NCI-H748 (cell line): ENCODE data around the gene MAGI2.
A peak's percentile ranks its signal among the peaks of the same experiment; 100 is the strongest.

Experiments used
- DNase-seq: peaks from one replicate; lab custom pipeline; 2025; ENCODE audit not compliant: unreplicated experiment; lab: John Stamatoyannopoulos, UW

The MAGI2 gene

DNA sequence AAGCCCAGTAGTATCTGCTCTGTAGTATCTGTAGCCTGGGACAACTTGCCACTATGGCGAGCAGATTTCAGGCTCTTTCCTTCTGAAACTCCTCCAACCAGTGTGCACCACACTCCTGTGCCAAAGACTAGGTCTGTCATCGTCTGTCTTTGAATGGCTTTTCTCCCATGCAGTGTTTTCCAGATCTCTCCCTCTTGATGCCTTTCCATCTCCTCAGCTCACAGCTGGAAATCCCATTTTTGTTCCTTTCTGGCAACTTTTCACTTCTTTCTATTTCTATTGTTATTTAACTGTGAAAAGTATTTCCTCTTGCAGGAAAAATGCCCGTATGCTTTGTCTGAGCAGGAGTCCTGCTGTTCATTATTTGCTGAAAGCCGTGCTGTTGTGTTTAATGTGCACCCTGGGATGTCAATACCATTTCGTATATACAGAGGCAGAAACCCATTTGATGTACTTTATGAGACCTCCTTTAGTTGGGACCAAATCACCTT, 1281.2 kb downstream of the MAGI2 start:
- DNase-seq, result peak; percentile 84

- no peak for DNase-seq
These were observed 1282.1 kb downstream of the MAGI2 start for GRCh38 chr7:78171398-78171797.

DNA sequence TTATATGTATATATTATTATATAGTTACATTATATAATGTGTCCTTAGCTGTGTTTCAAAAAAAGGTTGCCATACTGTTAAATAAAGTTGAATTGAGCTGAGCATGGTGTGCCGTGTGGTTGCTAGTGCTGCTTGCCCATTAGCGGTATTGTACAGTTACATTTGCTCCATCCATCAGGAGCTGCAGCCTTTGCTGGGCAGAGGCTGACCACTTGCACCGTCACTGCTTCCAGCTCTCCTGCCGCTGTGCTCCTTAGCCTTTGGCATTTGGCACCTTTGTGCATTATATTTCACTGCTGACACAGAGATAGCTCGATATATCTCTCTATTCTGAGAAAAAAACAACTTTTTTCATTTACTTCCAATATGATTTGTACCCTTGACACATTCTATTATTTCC, 1282.7 kb downstream of the MAGI2 start:
- DNase-seq, result no peak

- no peak for DNase-seq
These were observed 1283.5 kb downstream of the MAGI2 start for GRCh38 chr7:78169992-78170391.

DNA sequence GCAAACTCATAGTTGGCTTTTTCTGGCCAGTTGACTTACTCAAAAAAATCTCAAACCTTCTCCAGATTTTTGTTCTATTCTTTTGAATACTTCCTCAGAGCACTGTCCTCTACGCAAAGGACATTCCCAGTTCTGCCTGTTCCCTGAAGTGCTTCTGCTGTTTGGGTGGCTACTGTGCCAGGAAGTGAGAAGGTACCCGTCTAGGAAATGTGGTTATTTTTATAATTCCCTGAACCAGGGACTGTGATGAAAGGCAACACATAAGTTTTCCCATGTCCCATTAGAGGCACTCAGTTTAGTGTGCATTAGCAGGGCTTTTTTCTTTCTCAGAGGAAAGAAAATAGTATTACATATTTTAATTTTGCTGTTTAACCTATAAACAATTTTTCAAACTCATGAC, 1284.6 kb downstream of the MAGI2 start:
- DNase-seq, result no peak

- DNase-seq, result no peak
These were observed 1285.6 kb downstream of the MAGI2 start for GRCh38 chr7:78167860-78168259.

- no peak for DNase-seq
These were observed 1287.6 kb downstream of the MAGI2 start for GRCh38 chr7:78165854-78166253.

DNA sequence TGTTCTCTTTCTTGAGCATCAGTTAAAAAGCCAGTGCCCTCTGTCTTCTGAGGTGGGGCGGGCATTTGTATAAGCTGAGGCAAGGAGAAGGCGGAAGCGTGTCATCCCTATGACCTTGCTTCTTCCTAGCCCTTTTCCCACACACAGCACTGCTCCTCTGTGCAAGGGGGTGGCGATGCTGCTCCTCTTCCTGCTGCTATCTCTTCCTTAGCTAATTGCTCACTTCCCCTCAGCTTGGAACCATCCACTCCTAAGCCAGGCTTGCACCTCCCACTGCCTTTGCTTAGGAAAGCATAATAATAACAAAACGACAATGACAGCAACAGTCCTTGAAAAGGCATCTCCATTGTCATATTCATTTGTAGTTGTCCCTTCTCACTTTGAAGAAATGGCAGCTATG, 1288.0 kb downstream of the MAGI2 start:
- no peak for DNase-seq

GRCh38 chr7:78164459-78164858, 1289.0 kb downstream of the MAGI2 start:
- DNase-seq, result peak; percentile 15

- no peak for DNase-seq
These were observed 1291.7 kb downstream of the MAGI2 start for GRCh38 chr7:78161781-78162180.

- DNase-seq, result no peak
These were observed 1293.9 kb downstream of the MAGI2 start for GRCh38 chr7:78159545-78159944.

DNA sequence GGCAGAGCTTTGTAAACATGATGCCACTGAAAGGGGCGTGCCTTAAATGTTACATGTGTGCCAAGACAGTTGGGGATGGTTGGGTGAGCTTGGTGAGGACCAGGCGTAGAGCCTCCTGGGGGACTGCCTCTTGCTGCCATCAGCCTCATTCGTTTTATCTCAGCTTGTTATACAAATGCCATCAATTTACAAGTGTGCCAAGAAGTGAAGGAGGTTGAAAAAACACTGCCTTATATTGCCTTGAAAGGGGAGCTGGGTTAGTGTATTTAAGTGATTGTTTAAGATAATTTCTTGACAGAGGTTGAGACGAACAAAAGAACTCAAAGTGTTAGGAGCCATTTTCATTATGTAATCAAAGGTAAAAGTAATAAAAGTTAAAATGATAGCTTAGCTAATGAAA, 1300.2 kb downstream of the MAGI2 start:
- DNase-seq, result no peak

DNA sequence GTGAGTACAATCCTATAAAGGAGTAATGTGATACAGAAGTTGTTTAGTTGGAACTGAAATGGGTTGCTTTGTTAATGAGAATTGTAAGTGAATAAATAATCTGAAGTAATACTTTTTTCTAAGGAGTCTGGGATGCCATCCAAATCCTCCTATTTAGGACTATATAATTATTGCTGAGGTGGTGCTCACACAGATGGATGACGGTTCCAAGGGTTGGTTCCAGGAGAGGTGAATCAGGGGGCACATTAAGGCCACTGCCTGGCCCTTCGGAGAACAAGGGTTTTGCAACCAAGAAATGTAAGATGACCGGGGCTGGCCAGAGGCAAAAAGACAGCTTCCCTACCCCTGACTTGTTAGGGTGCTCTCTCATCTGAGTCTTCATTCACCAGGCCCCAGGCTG, 1302.2 kb downstream of the MAGI2 start:
- no peak for DNase-seq

DNA sequence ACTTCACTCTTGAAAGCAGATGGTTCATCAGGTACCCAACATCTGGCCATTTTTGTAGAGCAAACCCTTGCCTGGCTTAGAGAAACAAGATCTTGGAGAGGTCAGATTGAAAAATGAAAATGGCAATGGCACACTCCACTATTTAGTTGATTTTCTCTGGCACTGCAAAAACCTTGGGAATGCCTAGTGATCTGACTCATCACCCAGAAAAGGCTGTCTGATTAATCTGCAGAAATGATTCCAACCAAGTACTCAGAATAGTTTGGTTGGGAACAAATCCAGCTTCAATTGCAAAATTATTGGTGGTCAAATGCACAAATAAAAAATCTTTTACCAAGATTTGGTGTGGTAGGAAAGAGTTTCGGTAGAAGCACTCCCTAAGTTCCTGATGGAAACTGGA, 1303.7 kb downstream of the MAGI2 start:
- no peak for DNase-seq

GRCh38 chr7:78148166-78148894, 1305.1 kb downstream of the MAGI2 start:
- no peak for DNase-seq

DNA sequence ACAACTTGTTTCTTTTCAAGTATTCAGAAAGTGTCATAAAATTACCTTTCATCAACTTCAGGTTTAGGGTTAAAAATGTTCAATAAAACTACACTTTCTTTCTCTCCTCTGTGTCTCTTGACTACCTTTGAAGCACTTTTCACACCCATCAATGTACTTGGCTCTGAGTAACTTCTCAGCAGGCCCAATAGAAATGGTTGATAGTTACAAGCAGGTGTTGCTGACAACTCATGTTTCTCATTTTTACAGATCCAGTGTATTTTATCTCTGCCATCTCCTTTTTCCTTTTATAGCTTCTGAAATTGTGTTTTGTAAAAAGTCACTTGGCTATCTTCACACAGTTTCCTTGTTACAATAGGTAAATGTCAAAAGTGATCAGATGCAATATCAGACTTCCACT, 1306.9 kb downstream of the MAGI2 start:
- no peak for DNase-seq

DNA sequence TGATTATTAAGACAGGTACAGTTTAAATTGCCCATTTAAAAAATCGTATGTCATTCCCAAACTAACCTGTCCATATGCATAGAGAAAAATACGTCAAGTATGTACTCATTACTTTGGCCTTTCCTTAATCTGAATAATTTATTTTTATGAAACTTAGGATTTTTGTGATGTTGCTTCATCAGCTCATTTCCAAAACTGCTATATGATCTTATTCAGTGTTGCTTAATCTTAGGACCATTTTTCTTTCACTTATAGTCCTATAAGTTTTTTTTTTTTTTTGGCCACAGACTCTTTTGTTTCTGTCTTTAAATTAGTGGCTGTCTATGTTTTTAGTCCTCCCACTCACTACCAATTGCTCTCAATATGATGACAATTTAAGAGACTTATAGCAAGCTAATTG, 1309.8 kb downstream of the MAGI2 start:
- no peak for DNase-seq

- no peak for DNase-seq
These were observed 1311.8 kb downstream of the MAGI2 start for GRCh38 chr7:78141522-78142281.

DNA sequence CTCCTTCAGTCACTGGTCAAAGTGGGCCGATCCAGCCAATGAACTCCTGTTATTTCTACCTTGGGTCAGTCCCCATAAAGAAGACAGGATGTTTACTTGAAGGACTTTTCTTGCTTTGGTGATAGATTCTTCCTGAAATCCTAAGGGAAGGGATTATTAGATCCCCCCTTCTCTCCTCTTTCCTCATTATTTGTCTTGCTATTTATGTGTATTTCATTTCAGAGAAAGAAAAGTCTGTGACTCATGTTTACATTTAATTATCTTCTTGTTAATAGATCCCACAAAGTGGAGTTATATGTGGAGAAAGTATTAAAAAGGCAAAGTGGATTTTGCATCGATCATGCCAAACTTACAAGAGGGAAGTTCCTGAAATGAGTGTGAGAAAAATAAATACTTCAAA, 1313.4 kb downstream of the MAGI2 start:
- DNase-seq, result no peak

DNA sequence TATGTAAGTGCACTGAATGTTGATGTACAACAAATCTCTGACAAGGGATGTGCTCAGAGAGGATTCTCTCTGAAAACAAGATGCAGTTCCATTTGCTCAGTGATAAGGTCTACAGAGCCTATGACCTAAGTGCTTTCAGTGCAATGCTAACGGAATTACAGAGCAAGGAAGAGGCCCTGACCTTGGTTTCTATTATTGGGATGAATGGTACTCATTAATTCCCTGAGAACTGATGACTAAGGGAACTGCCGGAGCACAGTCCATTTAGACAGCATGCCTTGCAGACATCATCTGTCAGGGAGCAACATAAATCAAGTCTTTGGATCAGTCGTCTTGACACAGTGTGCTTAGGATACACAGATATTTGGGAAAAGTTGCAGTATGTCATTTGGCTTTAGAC, 1314.1 kb downstream of the MAGI2 start:
- no peak for DNase-seq

DNA sequence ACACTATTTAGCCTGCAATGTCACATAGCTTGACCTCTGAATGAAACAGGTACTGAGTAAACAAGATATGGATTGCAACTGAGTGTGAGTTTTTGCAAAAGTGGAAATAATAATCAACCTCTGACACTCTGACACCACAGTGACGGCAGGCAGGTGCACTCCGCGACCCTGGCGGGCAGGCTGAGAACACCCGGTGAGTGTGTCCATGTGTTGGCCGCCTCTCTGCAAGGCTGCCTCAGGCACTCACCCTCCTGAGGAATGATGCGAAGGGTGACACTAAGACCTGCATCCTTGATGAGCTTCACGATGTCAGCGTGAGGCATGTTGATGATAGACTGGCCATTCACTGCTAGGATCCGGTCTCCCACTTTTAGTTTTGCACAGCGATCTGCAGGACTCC, 1318.7 kb downstream of the MAGI2 start:
- no peak for DNase-seq

DNA sequence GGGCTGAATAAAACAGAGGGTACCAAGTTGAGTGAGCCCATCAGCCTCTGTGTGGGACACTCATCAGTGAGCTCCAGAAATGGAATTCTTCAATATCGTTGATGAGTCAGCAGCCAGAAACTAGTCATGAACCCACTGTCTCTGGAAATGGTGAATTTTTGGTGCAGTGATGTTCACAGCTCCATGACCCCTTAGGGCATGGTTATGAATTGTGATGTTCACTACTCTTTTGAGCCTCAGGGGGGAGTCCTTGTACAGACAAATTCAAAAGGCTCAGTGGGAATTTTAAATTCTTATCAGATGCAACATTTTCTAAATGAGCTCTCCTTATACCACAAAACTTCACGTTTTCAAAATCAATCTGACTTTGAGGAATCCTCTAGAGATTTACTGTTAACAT, 1319.2 kb downstream of the MAGI2 start:
- peak; percentile 61 for DNase-seq
